ENCODE results near the gene THSD7B. TPM values are rescaled to one million over a fixed set of nuclear protein-coding genes. Genes with fewer than 3 reads are reported as not detected.
"Not testable (repeated sequence)": the region's sequence is repeated elsewhere in the genome, so short reads cannot be mapped to it uniquely, and the experiment has no call there.

THSD7B gene
- total RNA-seq, 1 experiment from 2014 or later, result under 0.01 TPM

- Histone ChIP-seq H3K4me2 (ENCODE audit: low read length) (no peak overlapping the region), H4K20me1 (ENCODE audit: low read length) (no peaks in the 10 kb centered on the region), H3K4me3 (ENCODE audit: low read length) (no peak overlapping the region), H3K79me2 (ENCODE audit: low read length) (no peaks in the 10 kb centered on the region), H3K9ac (ENCODE audit: low read length) (no peak overlapping the region), H3K36me3 (ENCODE audit: low read depth, low read length) (no peaks in the 10 kb centered on the region), H3K9me2 (replicated peaks; ENCODE audit: low read length) (no peaks in the 10 kb centered on the region), H2AFZ (ENCODE audit: low read length) (no peak overlapping the region), H3K4me1 (ENCODE audit: insufficient read depth, low read length) (no peaks in the 10 kb centered on the region), H3K27me3 (ENCODE audit: low read length) (peaks cover 28% of the 10 kb centered on the region; the same call in 1 of the 2 replicates), H3K27ac (ENCODE audit: low read length) (no peak overlapping the region), H3K9me3 (ENCODE audit: low read length) (no peaks in the 10 kb centered on the region), H3F3A (ENCODE audit: low read length, unreplicated experiment) (no peaks in the 10 kb centered on the region)
- POLR2A ChIA-PET (ENCODE audit: unreplicated experiment), result no interaction called here
- CTCF ChIA-PET, result no interaction called here
- no peak for TF ChIP-seq EZH2phosphoT487 (IDR thresholded peaks at IDR 0.05; ENCODE audit: borderline replicate concordance, low read length)
- no peak for TF ChIP-seq EZH2 (IDR thresholded peaks at IDR 0.05; ENCODE audit: low read length, unreplicated experiment)
- no peak for TF ChIP-seq CTCF (conservative IDR thresholded peaks at IDR 0.05; ENCODE audit: low read depth, low read length)
- ATAC-seq (no peak), DNase-seq (no peak)
- BruUV-seq (replicated peaks), result no TSS peak
- intact Hi-C loops (cut with micrococcal nuclease), result no loop called here
Measured at GRCh38 chr2:137316075-137316474, 550.7 kb downstream of the THSD7B start.

GRCh38 chr2:137321566-137321965, 556.2 kb downstream of the THSD7B start:
- no peak overlapping the region for H2AFZ ChIP-seq (ENCODE audit: low read length)
- no peaks in the 10 kb centered on the region for H3K9me2 ChIP-seq (replicated peaks; ENCODE audit: low read length)
- no peaks in the 10 kb centered on the region for H4K20me1 ChIP-seq (ENCODE audit: low read length)
- DNase-seq (no peak), ATAC-seq (no peak)
- no peak overlapping the region for H3K27ac ChIP-seq (ENCODE audit: low read length)
- no peaks in the 10 kb centered on the region for H3K79me2 ChIP-seq (ENCODE audit: low read length)
- no peaks in the 10 kb centered on the region for H3K4me1 ChIP-seq (ENCODE audit: insufficient read depth, low read length)
- ChIA-PET CTCF (no interaction called here), POLR2A (ENCODE audit: unreplicated experiment) (no interaction called here)
- H3K4me3 ChIP-seq (ENCODE audit: low read length), result no peak overlapping the region
- no peak overlapping the region for H3K9ac ChIP-seq (ENCODE audit: low read length)
- TF ChIP-seq EZH2phosphoT487 (IDR thresholded peaks at IDR 0.05; ENCODE audit: borderline replicate concordance, low read length), result no peak
- no peak for TF ChIP-seq CTCF (conservative IDR thresholded peaks at IDR 0.05; ENCODE audit: low read depth, low read length)
- TF ChIP-seq EZH2 (IDR thresholded peaks at IDR 0.05; ENCODE audit: low read length, unreplicated experiment), result no peak
- no peak overlapping the region for H3K4me2 ChIP-seq (ENCODE audit: low read length)
- no peaks in the 10 kb centered on the region for H3K36me3 ChIP-seq (ENCODE audit: low read depth, low read length)
- no peaks in the 10 kb centered on the region for H3K9me3 ChIP-seq (ENCODE audit: low read length)
- peaks cover 58% of the 10 kb centered on the region for H3K27me3 ChIP-seq (ENCODE audit: low read length)
- intact Hi-C loops (cut with micrococcal nuclease), result no loop called here
- no TSS peak for BruUV-seq (replicated peaks)
- H3F3A ChIP-seq (ENCODE audit: low read length, unreplicated experiment), result no peaks in the 10 kb centered on the region

- H3K4me2 ChIP-seq (ENCODE audit: low read length); H3K4me1 ChIP-seq (ENCODE audit: insufficient read depth, low read length); ATAC-seq; H2AFZ ChIP-seq (ENCODE audit: low read length); DNase-seq; H3K9me3 ChIP-seq (ENCODE audit: low read length); H3K27ac ChIP-seq (ENCODE audit: low read length); BruUV-seq (replicated peaks); H3F3A ChIP-seq (ENCODE audit: low read length, unreplicated experiment); H3K36me3 ChIP-seq (ENCODE audit: low read depth, low read length); H3K9ac ChIP-seq (ENCODE audit: low read length); H3K4me3 ChIP-seq (ENCODE audit: low read length); H3K79me2 ChIP-seq (ENCODE audit: low read length); CTCF ChIA-PET; intact Hi-C loops (cut with micrococcal nuclease); H4K20me1 ChIP-seq (ENCODE audit: low read length); H3K9me2 ChIP-seq (replicated peaks; ENCODE audit: low read length); POLR2A ChIA-PET (ENCODE audit: unreplicated experiment): not testable (repeated sequence)
- H3K27me3 ChIP-seq (ENCODE audit: low read length), result peaks cover 50% of the 10 kb centered on the region
Measured at GRCh38 chr2:137331562-137331961, 566.2 kb downstream of the THSD7B start.

All from PC-3 (cell line).